GM19397 (cell line): ENCODE measurements around the gene RCHY1.

Experiments
- ATAC-seq: cut with Tn5 transposase; IDR thresholded peaks from one replicate; pipeline ENCODE4 v1.9.1; 2021; ENCODE audit warnings: mild to moderate bottlenecking, moderate library complexity; ENCODE audit not compliant: unreplicated experiment

Gene RCHY1

GRCh38 chr4:75432683-75433082 is 81.5 kb downstream of the RCHY1 start:
- peak; percentile 61 for ATAC-seq

- no peak for ATAC-seq
These were observed 85.0 kb downstream of the RCHY1 start for GRCh38 chr4:75429208-75429607.
